ENCODE measurements around the gene TLE7.

GRCh38 chr16:71449020-71449419 is 7.2 kb upstream of the TLE7 start:
- TF ChIP-seq POLR2A (IDR thresholded peaks at IDR 0.05) (no peak), CTCF (IDR thresholded peaks at IDR 0.05) (no peak)

All from lower leg skin (tissue), 3 donors.